GM12878 (cell line): Measurements from ENCODE around the gene ZDHHC14. TPM values are rescaled to one million over a fixed set of nuclear protein-coding genes. Genes with fewer than 3 reads are reported as not detected.

Experiments
- ATAC-seq: fragments of 200-7000 bp; cut with Tn5 transposase; 3 replicates; pipeline ENCODE4 v1.9.1; 2020; ENCODE audit warnings: mild to moderate bottlenecking, moderate library complexity
- BruUV-seq: library from RNA; stranded (reverse); fragments of 400-500 nt; replicated peaks from 2 replicates; lab custom pipeline; 2021; lab: Mats Ljungman, UMichigan
- CTCF ChIA-PET: fragments of 300-600 bp; sonication (Branson Sonifier 250); formaldehyde crosslinking; extraction: SDS; loops from one replicate; lab custom pipeline; 2021; ENCODE audit warnings: inconsistent platforms; lab: Yijun Ruan, JAX
- POLR2A ChIA-PET: fragments of 350-600 bp; formaldehyde crosslinking; extraction: SDS; loops from one replicate; lab custom pipeline; 2021; ENCODE audit warnings: inconsistent platforms; lab: Charles Lee
- RAD21 ChIA-PET: fragments of 300-600 bp; sonication (Branson Sonifier 250); formaldehyde crosslinking; loops from one replicate; lab custom pipeline; 2023; ENCODE audit warnings: antibody characterized with exemption; ENCODE audit not compliant: unreplicated experiment; lab: Charles Lee
- SMC1A ChIA-PET: fragments of 300-600 bp; sonication (Branson Sonifier 250); formaldehyde crosslinking; loops from one replicate; lab custom pipeline; 2023; ENCODE audit not compliant: unreplicated experiment, uncharacterized antibody; lab: Charles Lee
- DNase-seq: peaks from one replicate; pipeline ENCODE4 v3.0.0-alpha.2; 2011; ENCODE audit warnings: low read depth, low spot score
- FAIRE-seq: peaks from 3 replicates; lab custom pipeline; 2011; peaks lifted over from hg19 to GRCh38; lab: Jason Lieb, UNC
- H2AFZ ChIP-seq: 2 replicates; pipeline ENCODE4 v1.6.0; 2011; ENCODE audit warnings: low read depth, low read length, control low read depth; ENCODE audit not compliant: control insufficient read depth
- H3K27ac ChIP-seq: 2 replicates; pipeline ENCODE4 v1.5.1; 2011; ENCODE audit warnings: control low read depth; ENCODE audit not compliant: control insufficient read depth, insufficient read depth
- H3K27me3 ChIP-seq, 2 experiments: replicated peaks in 1 of 2; 2 replicates each; pipeline versions ENCODE4 v1.6.0 to v1.6.1; 2011; ENCODE audit warnings: low read length in 1 of 2; ENCODE audit not compliant: control insufficient read depth in 2 of 2, insufficient read depth in 2 of 2
- H3K36me3 ChIP-seq, 2 experiments: 2 replicates each; pipeline ENCODE4 v1.5.1; 2011; ENCODE audit warnings: low read length in 1 of 2; ENCODE audit not compliant: control insufficient read depth in 2 of 2, insufficient read depth in 2 of 2
- H3K4me1 ChIP-seq: 2 replicates; pipeline ENCODE4 v1.6.1; 2011; ENCODE audit warnings: mild to moderate bottlenecking, low read length, moderate library complexity, mixed read lengths; ENCODE audit not compliant: control insufficient read depth, insufficient read depth
- H3K4me2 ChIP-seq: 2 replicates; pipeline ENCODE4 v1.6.0; 2011; ENCODE audit warnings: control low read depth; ENCODE audit not compliant: control insufficient read depth, insufficient read depth
- H3K4me3 ChIP-seq: fragments of 200-600 bp; sonication (generic); 2 replicates; pipeline ENCODE4 v1.5.1; 2016
- H3K79me2 ChIP-seq: 2 replicates; pipeline ENCODE4 v1.6.0; 2011; ENCODE audit warnings: low read length; ENCODE audit not compliant: control insufficient read depth, insufficient read depth
- H3K9ac ChIP-seq: 2 replicates; pipeline ENCODE4 v1.8.0; 2011; ENCODE audit warnings: low read length, control low read depth, mixed read lengths; ENCODE audit not compliant: control insufficient read depth, insufficient read depth
- H3K9me3 ChIP-seq: replicated peaks from 3 replicates; pipeline ENCODE4 v1.5.1; 2011; ENCODE audit warnings: mild to moderate bottlenecking, low read length; ENCODE audit not compliant: control insufficient read depth, insufficient read depth
- H4K20me1 ChIP-seq: 2 replicates; pipeline ENCODE4 v1.6.0; 2011; ENCODE audit not compliant: control insufficient read depth, insufficient read depth
- EED ChIP-seq: sonication (generic); IDR thresholded peaks from 2 replicates; pipeline ENCODE4 v1.6.1; 2016; ENCODE audit warnings: antibody characterized with exemption, low read depth
- GABPA ChIP-seq: IDR thresholded peaks from 2 replicates; pipeline ENCODE4 v1.6.1; 2014; ENCODE audit warnings: antibody characterized with exemption, low read depth, mild to moderate bottlenecking, inconsistent platforms
- JUND ChIP-seq: IDR thresholded peaks from 2 replicates; pipeline ENCODE4 v1.6.1; 2012; ENCODE audit warnings: low read depth, mild to moderate bottlenecking, low read length, improper control_type of control experiment, moderate library complexity
- NR2F1 ChIP-seq: fragments of 450-650 bp; conservative IDR thresholded peaks from 2 replicates; pipeline ENCODE4 v1.6.1; 2017; ENCODE audit warnings: mild to moderate bottlenecking
- PAX8 ChIP-seq: fragments of 450-650 bp; IDR thresholded peaks from 2 replicates; pipeline ENCODE4 v1.6.1; 2017; ENCODE audit warnings: mild to moderate bottlenecking, moderate library complexity
- SMAD5 ChIP-seq: IDR thresholded peaks from 2 replicates; pipeline ENCODE4 v1.6.1; 2016; ENCODE audit warnings: antibody characterized with exemption, low read depth
- SPI1 ChIP-seq: IDR thresholded peaks from 2 replicates; pipeline ENCODE4 v1.6.1; 2011; ENCODE audit warnings: low read depth, mild to moderate bottlenecking, low read length, moderate library complexity, borderline replicate concordance; ENCODE audit not compliant: insufficient read depth
- USF2 ChIP-seq: IDR thresholded peaks from 2 replicates; pipeline ENCODE4 v1.6.1; 2011; ENCODE audit warnings: low read depth, low read length, improper control_type of control experiment, borderline replicate concordance
- ZNF274 ChIP-seq: IDR thresholded peaks from one replicate; pipeline ENCODE4 v1.8.0; 2011; ENCODE audit not compliant: insufficient read length, insufficient read depth
- WGBS: methylation state at CpG from one replicate; pipeline ENCODE4 v1.1.6; 2016; ENCODE audit warnings: low lambda C conversion rate; ENCODE audit not compliant: insufficient replicate concordance, insufficient coverage; ENCODE audit errors: missing lambda C conversion rate; 5-methylcytosine and 5-hydroxymethylcytosine counted together
- in situ Hi-C: fragments of 300-500 bp; cut with MboI; formaldehyde crosslinking; loops from 9 replicates; pipeline ENCODE4 v1.14.3; 2018; ENCODE audit warnings: mixed read lengths
- intact Hi-C: fragments of 100-400 bp; cut with micrococcal nuclease; formaldehyde crosslinking; loops from one replicate; pipeline ENCODE4 v1.14.2; 2022; ENCODE audit not compliant: unreplicated experiment
- polyA plus RNA-seq, 11 experiments: library from polyadenylated mRNA; depleted of rRNA in 4 of 11; unstranded in 6 of 11; stranded (reverse) in 5 of 11; fragments of >200 nt; fragmentation: Nextera tagmentation in 4 of 11; fragmentation: Illumina TruSeq in 1 of 11; extraction: Ambion mirVana in 4 of 11; extraction: Trizol in 1 of 11; gene quantifications; 1 replicate in 1 of 11; 2 replicates in 10 of 11; pipeline versions ENCODE4 v1.2.1 to v1.2.3, GENCODE V29; 2011 to 2016; ENCODE audit warnings: inconsistent platforms in 2 of 11, missing spikeins in 2 of 11, low read depth in 1 of 11
- total RNA-seq, 4 experiments: library from RNA; depleted of rRNA in 3 of 4; stranded (reverse); fragments of >200 nt in 3 of 4; fragmentation: Illumina TruSeq in 1 of 4; extraction: Trizol in 1 of 4; gene quantifications; 2 replicates each; pipeline versions ENCODE4 v1.2.1 to v1.2.3, GENCODE V29; 2013 to 2021

The ZDHHC14 gene
- total and polyA plus RNA-seq, 10 of the 15 experiments (the other 5 are each of a cell fraction or from before 2014, with no cell fraction given) = 0.15 to 16.0 (median 0.76) TPM; not detected in 1

GRCh38 chr6:157496534-157497095 is 115.6 kb downstream of the ZDHHC14 start:
- no peaks in the 10 kb centered on the region for H4K20me1 ChIP-seq
- no peaks in the 10 kb centered on the region for H3K79me2 ChIP-seq
- no peaks in the 10 kb centered on the region for H3K36me3 ChIP-seq
- H3K9me3 ChIP-seq = peaks cover 2% of the 10 kb centered on the region; the same call in 1 of the 3 replicates
- no peak overlapping the region for H3K9ac ChIP-seq
- 77% methylated on average over 5 of the region's 5 CpGs for WGBS
- intact Hi-C loops = no loop called here
- no peaks in the 10 kb centered on the region for H3K4me1 ChIP-seq
- in situ Hi-C loops = no loop called here
- SMC1A ChIA-PET = interaction anchor here (1.1 kb wide), 1 partner anchor 11 kb away, joined by 4 read pairs; no protein-coding TSS in a partner anchor
- no peak overlapping the region for H2AFZ ChIP-seq
- no peak overlapping the region for H3K4me2 ChIP-seq
- POLR2A ChIA-PET = interaction anchor here (1.4 kb wide), 1 partner anchor 10 kb away, joined by 4 read pairs; no protein-coding TSS in a partner anchor
- BruUV-seq = no TSS peak
- FAIRE-seq = no peak
- TF ChIP-seq PAX8 = no peak
- no peak for TF ChIP-seq ZNF274
- TF ChIP-seq JUND = no peak
- TF ChIP-seq NR2F1 = no peak
- no peak for TF ChIP-seq EED
- no peak overlapping the region for H3K27ac ChIP-seq
- no peak for ATAC-seq
- H3K4me3 ChIP-seq = no peak overlapping the region
- no peak for DNase-seq
- RAD21 ChIA-PET = interaction anchor here (1.2 to 1.3 kb wide), 2 partner anchors 10 to 35 kb away, joined by 3 to 4 read pairs; no protein-coding TSS in a partner anchor
- H3K27me3 ChIP-seq = no peaks in the 10 kb centered on the region; a peak in 1 of 4 replicates
- CTCF ChIA-PET = interaction anchor here (1.4 kb wide), 1 partner anchor 118 kb away, joined by 3 read pairs; no protein-coding TSS in a partner anchor

- TF ChIP-seq JUND (no peak), SMAD5 (no peak), USF2 (no peak), GABPA (no peak), SPI1 (no peak)
- 30% methylated on average over 2 of the region's 2 CpGs for WGBS
- peaks cover 0 to 2% of the 10 kb centered on the region in 2 experiments; a peak in 1 of 4 replicates for H3K36me3 ChIP-seq
- RAD21 ChIA-PET = interaction anchor here (1.2 to 1.3 kb wide), 2 partner anchors 11 to 36 kb away, joined by 3 to 4 read pairs; no protein-coding TSS in a partner anchor
- DNase-seq (no peak), ATAC-seq (peak; percentile 24; the same call in 2 of the 3 replicates), FAIRE-seq (no peak)
- no peak overlapping the region for H3K4me3 ChIP-seq
- no peak overlapping the region for H2AFZ ChIP-seq
- H3K4me2 ChIP-seq = no peak overlapping the region
- POLR2A ChIA-PET = interaction anchor here (1.4 kb wide), 2 partner anchors 9 to 35 kb away, joined by 3 to 4 read pairs; no protein-coding TSS in a partner anchor
- H3K4me1 ChIP-seq = no peaks in the 10 kb centered on the region
- BruUV-seq = no TSS peak
- H3K27ac ChIP-seq = no peak overlapping the region
- H3K9ac ChIP-seq = no peak overlapping the region
- no peaks in the 10 kb centered on the region for H3K79me2 ChIP-seq
- no peaks in the 10 kb centered on the region for H4K20me1 ChIP-seq
- SMC1A ChIA-PET = interaction anchor here (0.6 to 1.6 kb wide), 7 partner anchors 9 to 169 kb away, joined by 3 to 6 read pairs (median 3); no protein-coding TSS in a partner anchor
- CTCF ChIA-PET = interaction anchor here (1.4 kb wide), 1 partner anchor 117 kb away, joined by 3 read pairs; no protein-coding TSS in a partner anchor
- intact Hi-C loops = no loop called here
- H3K9me3 ChIP-seq = peaks cover 2% of the 10 kb centered on the region; the same call in 1 of the 3 replicates
- no peaks in the 10 kb centered on the region; a peak in 1 of 4 replicates for H3K27me3 ChIP-seq
- in situ Hi-C loops = no loop called here
Measured at GRCh38 chr6:157497579-157497978, 116.6 kb downstream of the ZDHHC14 start.
